Left ventricle myocardium inferior (tissue), 1 donor: ENCODE measurements around the gene TMEM171. TPM values are rescaled to one million over a fixed set of nuclear protein-coding genes. Genes with fewer than 3 reads are reported as not detected.

Source experiments
- DNase-seq: peaks from one replicate; pipeline ENCODE4 v3.0.0-alpha.2; 2020
- H3K27ac ChIP-seq: fragments of 200-600 bp; replicated peaks from 2 replicates; pipeline ENCODE4 v1.8.0; 2021
- H3K27me3 ChIP-seq: fragments of 200-600 bp; 2 replicates; pipeline ENCODE4 v1.8.0; 2021; ENCODE audit warnings: low read depth
- H3K36me3 ChIP-seq: fragments of 200-600 bp; 2 replicates; pipeline ENCODE4 v1.8.0; 2021
- H3K4me1 ChIP-seq: fragments of 200-600 bp; 2 replicates; pipeline ENCODE4 v1.8.0; 2021
- H3K4me3 ChIP-seq: fragments of 200-600 bp; 2 replicates; pipeline ENCODE4 v1.8.0; 2021; ENCODE audit warnings: mild to moderate bottlenecking, moderate library complexity
- H3K9me3 ChIP-seq: fragments of 200-600 bp; replicated peaks from 2 replicates; pipeline ENCODE4 v1.8.0; 2021
- intact Hi-C: fragments of 100-400 bp; cut with micrococcal nuclease; formaldehyde crosslinking; loops from one replicate; pipeline ENCODE4 v1.11.0; 2022
- total RNA-seq: library from RNA; stranded (reverse); fragmentation: NEBNext Ultra II Directional; extraction: Animal tissue kit (Norgen Biotek cat#: 25700); gene quantifications from one replicate; pipeline ENCODE4 v1.2.1, GENCODE V29; 2021
- TF ChIP-seq, protein P1 (sequence below): fragments of 200-600 bp; IDR thresholded peaks from 2 replicates; pipeline ENCODE4 v1.8.0; 2021; ENCODE audit warnings: antibody characterized with exemption, mild to moderate bottlenecking, borderline replicate concordance
- donor health status: DM: no; HTN: yes; CAD: no; lungs with severe emphysema.

The TMEM171 gene
- total RNA-seq, 1 donor from 2014 or later = not detected

DNA sequence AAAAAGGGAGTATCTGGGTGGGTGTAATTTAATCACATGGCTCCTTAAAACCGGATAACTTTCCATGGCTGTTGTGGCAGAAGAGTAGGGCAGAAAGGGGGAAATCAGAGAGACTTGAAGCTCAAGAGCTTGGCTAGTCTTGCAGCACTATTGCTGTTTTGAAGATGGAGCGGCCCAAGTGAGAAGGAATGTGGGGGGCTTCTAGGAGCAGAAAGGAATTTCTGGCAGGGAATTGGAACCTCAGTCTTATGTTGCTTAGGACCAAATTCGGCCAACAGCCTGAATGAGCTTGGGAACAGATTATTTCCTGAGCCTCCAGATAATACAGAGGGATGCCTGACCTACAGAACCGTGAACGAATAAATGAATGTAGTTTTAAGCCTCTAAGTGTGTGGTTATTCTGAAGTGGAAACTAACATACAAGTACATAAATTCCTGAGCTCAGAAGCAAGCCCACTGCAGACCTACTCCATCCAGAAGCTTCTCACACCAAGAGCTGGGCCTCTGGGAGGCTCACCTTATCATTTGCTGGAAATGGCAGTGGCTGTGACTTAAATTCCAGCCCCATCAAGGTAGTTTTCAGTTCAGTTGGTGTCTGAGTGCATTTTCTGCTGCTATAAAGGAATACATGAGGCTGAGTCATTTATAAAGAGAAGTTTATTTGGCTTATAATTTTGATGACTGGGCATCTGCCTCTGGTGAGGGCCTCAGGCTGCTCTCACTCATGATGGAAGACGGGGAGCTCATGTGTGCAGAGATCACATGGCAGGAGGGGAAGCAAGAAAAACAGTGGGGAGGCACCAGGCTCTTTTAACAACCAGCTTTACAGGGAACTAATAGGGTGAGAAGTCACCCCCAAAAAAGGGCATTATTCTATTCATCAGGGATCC, 37.3 kb downstream of the TMEM171 start:
- Histone ChIP-seq H3K27me3 (peaks cover 52% of the 10 kb centered on the region), H3K4me1 (no peaks in the 10 kb centered on the region), H3K4me3 (no peak overlapping the region)

DNA sequence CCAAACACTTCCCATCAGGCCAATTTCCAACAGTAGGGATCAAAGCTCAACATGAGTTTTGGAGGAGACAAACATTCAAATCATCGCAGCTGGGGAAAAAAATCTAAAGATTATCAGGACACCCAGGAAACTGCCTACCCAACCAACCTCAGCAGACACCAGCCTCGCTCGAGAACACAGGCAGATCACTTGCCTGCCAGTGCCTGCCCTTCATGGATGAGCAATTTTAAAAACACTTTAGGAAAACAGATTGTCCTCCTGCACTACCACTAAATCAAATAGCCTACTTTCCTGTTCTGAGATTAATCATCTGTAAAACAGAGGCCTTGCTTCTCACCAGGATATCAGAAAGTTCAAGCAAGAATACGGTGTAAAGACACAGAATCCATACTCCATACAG, 37.9 kb downstream of the TMEM171 start:
- Histone ChIP-seq H3K36me3 (no peaks in the 10 kb centered on the region), H3K27ac (no peak overlapping the region), H3K27me3 (peaks cover 59% of the 10 kb centered on the region), H3K4me3 (no peak overlapping the region), H3K9me3 (no peaks in the 10 kb centered on the region), H3K4me1 (no peaks in the 10 kb centered on the region)
- TF ChIP-seq, protein P1, sequence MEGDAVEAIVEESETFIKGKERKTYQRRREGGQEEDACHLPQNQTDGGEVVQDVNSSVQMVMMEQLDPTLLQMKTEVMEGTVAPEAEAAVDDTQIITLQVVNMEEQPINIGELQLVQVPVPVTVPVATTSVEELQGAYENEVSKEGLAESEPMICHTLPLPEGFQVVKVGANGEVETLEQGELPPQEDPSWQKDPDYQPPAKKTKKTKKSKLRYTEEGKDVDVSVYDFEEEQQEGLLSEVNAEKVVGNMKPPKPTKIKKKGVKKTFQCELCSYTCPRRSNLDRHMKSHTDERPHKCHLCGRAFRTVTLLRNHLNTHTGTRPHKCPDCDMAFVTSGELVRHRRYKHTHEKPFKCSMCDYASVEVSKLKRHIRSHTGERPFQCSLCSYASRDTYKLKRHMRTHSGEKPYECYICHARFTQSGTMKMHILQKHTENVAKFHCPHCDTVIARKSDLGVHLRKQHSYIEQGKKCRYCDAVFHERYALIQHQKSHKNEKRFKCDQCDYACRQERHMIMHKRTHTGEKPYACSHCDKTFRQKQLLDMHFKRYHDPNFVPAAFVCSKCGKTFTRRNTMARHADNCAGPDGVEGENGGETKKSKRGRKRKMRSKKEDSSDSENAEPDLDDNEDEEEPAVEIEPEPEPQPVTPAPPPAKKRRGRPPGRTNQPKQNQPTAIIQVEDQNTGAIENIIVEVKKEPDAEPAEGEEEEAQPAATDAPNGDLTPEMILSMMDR = no peak
- no peak for DNase-seq
- intact Hi-C loops = no loop called here

More for the DNA sequence above, 37.3 kb downstream of the TMEM171 start:
- DNase-seq = no peak
- TF ChIP-seq, protein P1 = no peak
- intact Hi-C loops = no loop called here
- Histone ChIP-seq H3K27ac (no peak overlapping the region), H3K36me3 (no peaks in the 10 kb centered on the region), H3K9me3 (no peaks in the 10 kb centered on the region)

DNA sequence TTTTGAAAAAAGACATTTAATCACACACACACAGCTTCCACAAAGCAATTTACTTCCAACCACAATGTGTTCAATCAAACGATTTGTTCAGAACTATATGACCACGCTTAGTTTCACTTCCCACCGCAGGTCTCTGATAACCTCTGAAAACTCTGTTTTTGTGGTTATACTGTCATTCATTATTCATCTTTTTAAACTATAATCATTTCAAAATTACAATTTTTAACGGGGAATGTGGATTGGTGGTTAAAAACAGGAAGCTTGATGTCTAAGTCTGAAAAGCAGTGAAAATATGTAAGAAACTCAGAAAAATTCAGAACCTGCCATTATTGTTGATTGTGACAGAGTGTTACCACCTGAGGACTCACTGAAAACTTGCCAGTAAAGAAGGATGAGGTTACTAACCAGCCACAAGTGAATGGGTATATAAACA, 39.9 kb downstream of the TMEM171 start:
- Histone ChIP-seq H3K36me3 (no peaks in the 10 kb centered on the region), H3K9me3 (no peaks in the 10 kb centered on the region), H3K4me3 (no peak overlapping the region), H3K4me1 (no peaks in the 10 kb centered on the region), H3K27me3 (peaks cover 76% of the 10 kb centered on the region), H3K27ac (no peak overlapping the region)
- TF ChIP-seq, protein P1 = no peak
- no peak for DNase-seq
- intact Hi-C loops = no loop called here

DNA sequence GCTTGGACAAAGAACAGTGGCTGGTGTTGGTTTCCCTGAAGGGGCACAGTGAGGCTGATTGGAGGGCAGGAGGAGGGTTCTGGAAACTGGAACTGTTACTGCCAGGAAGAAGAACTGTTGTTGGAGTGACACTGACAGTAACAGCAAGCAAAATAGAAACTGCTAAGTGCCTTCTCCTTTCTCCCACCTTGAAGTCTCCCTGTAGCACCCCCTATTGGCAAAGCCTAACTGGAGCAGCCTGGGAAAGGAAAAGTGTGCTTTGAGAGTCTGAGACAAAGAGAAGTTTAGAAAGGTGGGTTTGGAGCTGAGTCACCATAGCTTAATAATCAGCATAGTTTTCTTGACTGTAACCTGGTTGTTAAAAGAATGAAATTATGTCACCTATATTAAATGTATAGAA, 50.1 kb downstream of the TMEM171 start:
- intact Hi-C loops = no loop called here

DNA sequence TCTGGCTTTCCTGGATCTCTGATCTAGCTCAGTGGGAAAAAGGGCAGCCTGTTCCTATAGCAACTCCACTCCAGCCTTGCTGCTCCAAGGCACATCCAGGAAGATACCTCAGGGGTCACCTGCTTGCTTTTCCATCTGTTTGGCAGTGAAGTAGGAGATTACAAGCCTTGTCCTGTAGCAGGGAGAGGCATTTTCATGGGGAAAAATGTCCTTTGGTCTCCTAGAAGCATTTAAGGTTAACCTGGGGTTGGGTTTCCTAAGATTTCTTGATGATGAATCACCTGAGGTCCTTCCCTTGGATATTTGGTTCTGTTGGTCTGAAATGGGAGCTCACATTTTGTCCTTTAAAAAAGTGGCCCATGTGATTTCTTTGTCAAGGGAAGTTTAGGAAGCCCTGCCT, 51.1 kb downstream of the TMEM171 start:
- no peak overlapping the region for H3K4me3 ChIP-seq
- no peaks in the 10 kb centered on the region for H3K36me3 ChIP-seq
- DNase-seq = no peak
- no peaks in the 10 kb centered on the region for H3K4me1 ChIP-seq
- H3K27me3 ChIP-seq = peaks cover 64% of the 10 kb centered on the region
- no peaks in the 10 kb centered on the region for H3K9me3 ChIP-seq
- TF ChIP-seq, protein P1 = no peak
- intact Hi-C loops = no loop called here
- no peak overlapping the region for H3K27ac ChIP-seq

More for the DNA sequence above, 50.1 kb downstream of the TMEM171 start:
- Histone ChIP-seq H3K4me3 (no peak overlapping the region), H3K4me1 (no peaks in the 10 kb centered on the region), H3K27ac (no peak overlapping the region), H3K27me3 (peaks cover 61% of the 10 kb centered on the region), H3K36me3 (no peaks in the 10 kb centered on the region), H3K9me3 (no peaks in the 10 kb centered on the region)
- TF ChIP-seq, protein P1 = peak; percentile 45
- no peak for DNase-seq
